Breast epithelium (tissue), 4 donors: ENCODE results near the gene PRRC2C. TPM values are rescaled to one million over a fixed set of nuclear protein-coding genes. Genes with fewer than 3 reads are reported as not detected.

Source experiments
- DNase-seq, 2 donors: peaks; one replicate each; pipeline ENCODE4 v3.0.0-alpha.2; 2019; ENCODE audit warnings: low spot score in 2 of 2
- H3K27ac ChIP-seq, 2 donors: fragments of 200-600 bp; sonication (generic) in 1 of 2; one replicate each; pipeline ENCODE4 v1.5.1; 2016 to 2019; ENCODE audit warnings: mild to moderate bottlenecking in 1 of 2
- H3K27me3 ChIP-seq, 2 donors: fragments of 200-600 bp; sonication (generic) in 1 of 2; one replicate each; pipeline versions ENCODE4 v1.5.1 to v1.6.0; 2017 to 2019; ENCODE audit warnings: control low read depth in 1 of 2, mild to moderate bottlenecking in 1 of 2
- H3K36me3 ChIP-seq: fragments of 200-600 bp; one replicate; pipeline ENCODE4 v1.5.1; 2019
- H3K4me1 ChIP-seq, 2 donors: fragments of 200-600 bp; sonication (generic); one replicate each; pipeline ENCODE4 v1.5.1; 2016 to 2019; ENCODE audit warnings: control low read depth in 1 of 2
- H3K4me3 ChIP-seq, 3 donors: fragments of 200-600 bp; sonication (generic); 1 replicate in 2 of 3; 2 replicates in 1 of 3; pipeline ENCODE4 v1.5.1; 2016 to 2019; ENCODE audit warnings: mild to moderate bottlenecking in 3 of 3, moderate library complexity in 2 of 3
- H3K9me3 ChIP-seq, 2 donors: fragments of 200-600 bp; sonication (generic) in 1 of 2; one replicate each; pipeline ENCODE4 v1.5.1; 2016 to 2019; ENCODE audit warnings: control low read depth in 1 of 2
- POLR2A ChIP-seq: fragments of 450-650 bp; IDR thresholded peaks from one replicate; pipeline ENCODE4 v1.6.1; 2016; ENCODE audit warnings: antibody characterized with exemption, mild to moderate bottlenecking, moderate library complexity
- POLR2AphosphoS5 ChIP-seq, 3 donors: sonication (generic); formaldehyde crosslinking; IDR thresholded peaks; one replicate each; pipeline ENCODE4 v1.6.1; 2017; ENCODE audit warnings: antibody characterized with exemption in 3 of 3
- intact Hi-C: fragments of 100-400 bp; cut with DNase I; formaldehyde crosslinking; loops from one replicate; pipeline ENCODE4 v1.15.1; 2023; ENCODE audit warnings: low total_unique reads
- total RNA-seq, 3 donors: library from RNA; depleted of rRNA; stranded (reverse); fragments of >200 nt; gene quantifications; one replicate each; pipeline ENCODE4 v1.1.0, GENCODE V29; 2016
- TF ChIP-seq, protein P1 (sequence below), 3 donors: fragments of 450-650 bp; IDR thresholded peaks; one replicate each; pipeline ENCODE4 v1.5.1; 2016 to 2017; ENCODE audit warnings: antibody characterized with exemption in 3 of 3, mild to moderate bottlenecking in 3 of 3, moderate library complexity in 3 of 3

PRRC2C gene
- total RNA-seq, 3 donors from 2014 or later = 91.1 to 126 (median 96.0) TPM

DNA sequence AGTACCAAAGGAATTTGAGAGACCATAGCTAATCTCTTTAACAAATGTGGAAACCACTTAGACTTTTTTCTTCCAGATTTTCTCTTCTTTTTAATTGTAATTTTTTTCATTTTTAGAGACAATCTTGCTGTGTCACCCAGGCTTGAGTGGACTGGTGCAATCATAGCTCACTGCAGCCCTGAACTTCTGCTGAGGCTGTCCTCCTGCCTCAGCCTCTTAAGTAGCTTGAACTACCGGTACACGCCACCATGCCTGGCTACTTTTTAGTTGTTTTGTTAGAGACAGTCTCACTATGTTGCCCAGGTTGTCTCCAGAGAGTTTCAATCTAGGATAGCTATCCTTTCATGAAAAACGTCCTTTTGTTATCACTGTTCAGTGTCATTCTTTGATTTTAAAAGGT is 15.0 kb downstream of the PRRC2C start:
- Histone ChIP-seq H3K36me3 (no peaks in the 10 kb centered on the region), H3K27me3 (no peaks in the 10 kb centered on the region), H3K27ac (no peak overlapping the region), H3K4me1 (peaks cover 0 to under 1% of the 10 kb centered on the region in 2 donors), H3K4me3 (no peak overlapping the region), H3K9me3 (no peaks in the 10 kb centered on the region)
- intact Hi-C loops = no loop called here
- no peak for DNase-seq
- TF ChIP-seq POLR2A (no peak), POLR2AphosphoS5 (IDR thresholded peaks at IDR 0.05) (no peak)
- TF ChIP-seq, protein P1, sequence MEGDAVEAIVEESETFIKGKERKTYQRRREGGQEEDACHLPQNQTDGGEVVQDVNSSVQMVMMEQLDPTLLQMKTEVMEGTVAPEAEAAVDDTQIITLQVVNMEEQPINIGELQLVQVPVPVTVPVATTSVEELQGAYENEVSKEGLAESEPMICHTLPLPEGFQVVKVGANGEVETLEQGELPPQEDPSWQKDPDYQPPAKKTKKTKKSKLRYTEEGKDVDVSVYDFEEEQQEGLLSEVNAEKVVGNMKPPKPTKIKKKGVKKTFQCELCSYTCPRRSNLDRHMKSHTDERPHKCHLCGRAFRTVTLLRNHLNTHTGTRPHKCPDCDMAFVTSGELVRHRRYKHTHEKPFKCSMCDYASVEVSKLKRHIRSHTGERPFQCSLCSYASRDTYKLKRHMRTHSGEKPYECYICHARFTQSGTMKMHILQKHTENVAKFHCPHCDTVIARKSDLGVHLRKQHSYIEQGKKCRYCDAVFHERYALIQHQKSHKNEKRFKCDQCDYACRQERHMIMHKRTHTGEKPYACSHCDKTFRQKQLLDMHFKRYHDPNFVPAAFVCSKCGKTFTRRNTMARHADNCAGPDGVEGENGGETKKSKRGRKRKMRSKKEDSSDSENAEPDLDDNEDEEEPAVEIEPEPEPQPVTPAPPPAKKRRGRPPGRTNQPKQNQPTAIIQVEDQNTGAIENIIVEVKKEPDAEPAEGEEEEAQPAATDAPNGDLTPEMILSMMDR (IDR thresholded peaks at IDR 0.05) = no peak

DNA sequence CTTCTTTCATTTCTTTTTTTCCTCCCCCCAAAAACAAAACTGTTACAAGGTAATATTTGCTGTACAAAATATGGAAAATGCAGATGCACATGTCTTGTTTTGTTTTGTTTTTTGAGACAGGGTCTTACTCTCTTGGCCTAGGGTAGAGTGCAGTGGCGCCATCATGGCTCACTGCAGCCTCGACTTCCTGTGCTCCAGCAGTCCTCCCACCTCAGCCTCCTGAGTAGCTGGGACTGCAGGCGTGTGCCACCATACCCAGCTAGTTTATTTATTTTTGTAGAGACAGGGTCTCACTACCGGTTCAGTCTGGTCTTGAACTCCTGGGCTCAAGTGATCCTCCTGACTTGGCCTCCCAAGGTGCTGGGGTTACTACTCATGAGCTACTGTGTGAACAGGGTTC is 15.5 kb downstream of the PRRC2C start:
- Histone ChIP-seq H3K36me3 (no peaks in the 10 kb centered on the region), H3K4me3 (no peak overlapping the region), H3K9me3 (no peaks in the 10 kb centered on the region), H3K27me3 (no peaks in the 10 kb centered on the region), H3K27ac (no peak overlapping the region), H3K4me1 (no peaks in the 10 kb centered on the region)
- no peak for DNase-seq
- intact Hi-C loops = no loop called here
- TF ChIP-seq POLR2A = no peak
- TF ChIP-seq, protein P1 (IDR thresholded peaks at IDR 0.05) = no peak
- TF ChIP-seq POLR2AphosphoS5 (IDR thresholded peaks at IDR 0.05) = no peak

GRCh38 chr1:171501305-171502024 is 16.1 kb downstream of the PRRC2C start:
- intact Hi-C loops = no loop called here
- Histone ChIP-seq H3K4me3 (no peak overlapping the region), H3K9me3 (no peaks in the 10 kb centered on the region), H3K36me3 (no peaks in the 10 kb centered on the region), H3K27me3 (no peaks in the 10 kb centered on the region), H3K4me1 (no peaks in the 10 kb centered on the region), H3K27ac (no peak overlapping the region)
- DNase-seq = no peak
- no peak for TF ChIP-seq POLR2A
- no peak for TF ChIP-seq POLR2AphosphoS5 (IDR thresholded peaks at IDR 0.05)
- TF ChIP-seq, protein P1 (IDR thresholded peaks at IDR 0.05) = no peak

DNA sequence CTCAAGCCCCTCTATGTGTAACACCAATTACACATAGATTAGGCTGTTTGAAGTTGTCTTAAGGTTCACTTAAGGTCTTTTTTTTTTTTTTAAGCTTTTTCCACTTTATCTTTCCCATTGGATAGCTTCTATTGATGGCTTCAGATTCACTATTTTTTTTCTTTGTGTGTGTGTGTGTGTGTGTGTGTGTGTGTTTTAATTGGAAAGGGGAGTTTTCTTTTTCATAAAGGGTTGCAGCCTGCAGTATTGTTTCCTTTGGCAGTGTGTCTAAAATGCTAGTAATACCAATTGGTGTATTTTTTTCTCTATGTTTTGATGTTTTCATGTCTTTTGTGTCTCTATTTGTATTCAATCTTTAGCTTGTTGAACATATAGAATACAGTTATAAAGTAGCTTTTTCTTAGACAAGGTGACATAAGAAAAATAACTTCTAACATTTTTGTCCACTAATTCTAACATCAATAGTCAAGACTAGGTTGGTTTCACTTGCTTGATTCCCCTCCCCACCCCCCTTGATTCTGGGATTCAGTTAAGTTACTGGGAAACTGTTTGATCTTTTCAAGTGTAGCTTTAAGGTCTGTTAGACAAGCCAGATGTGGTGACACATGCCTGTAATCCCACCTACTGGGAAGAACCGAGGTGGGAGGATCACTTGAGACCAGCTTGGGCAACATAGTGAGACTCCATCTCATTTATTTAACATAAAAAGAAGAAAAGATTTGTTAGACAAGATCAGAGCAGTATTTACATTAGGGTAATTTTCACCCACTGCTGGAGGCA is 21.4 kb downstream of the PRRC2C start:
- Histone ChIP-seq H3K4me1 (no peaks in the 10 kb centered on the region), H3K36me3 (no peaks in the 10 kb centered on the region), H3K4me3 (no peak overlapping the region), H3K9me3 (no peaks in the 10 kb centered on the region), H3K27ac (no peak overlapping the region), H3K27me3 (no peaks in the 10 kb centered on the region)
- intact Hi-C loops = no loop called here
- TF ChIP-seq POLR2AphosphoS5 (IDR thresholded peaks at IDR 0.05) (no peak), POLR2A (no peak)
- TF ChIP-seq, protein P1 (IDR thresholded peaks at IDR 0.05) = no peak
- DNase-seq = no peak

DNA sequence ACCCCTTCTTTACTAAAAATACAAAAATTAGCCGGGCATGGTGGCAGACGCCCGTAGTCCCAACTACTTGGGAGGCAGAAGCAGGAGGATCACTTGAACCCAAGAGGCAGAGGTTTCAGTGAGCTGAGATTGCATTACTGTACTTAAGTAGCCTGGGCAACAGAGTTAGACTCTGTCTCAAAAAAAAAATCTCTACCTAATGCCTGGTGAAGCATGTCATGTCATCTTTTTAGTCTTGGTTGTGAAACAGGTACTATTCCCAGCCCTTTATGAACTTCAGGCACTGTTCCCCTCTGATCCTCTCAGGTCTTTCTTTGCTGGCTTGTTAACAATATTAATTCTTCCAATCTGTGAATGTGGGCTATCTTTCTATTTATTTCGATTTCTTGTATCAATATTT is 22.1 kb downstream of the PRRC2C start:
- no peaks in the 10 kb centered on the region for H3K4me1 ChIP-seq
- no peaks in the 10 kb centered on the region for H3K9me3 ChIP-seq
- H3K36me3 ChIP-seq = no peaks in the 10 kb centered on the region
- DNase-seq = no peak
- no peak overlapping the region for H3K4me3 ChIP-seq
- H3K27me3 ChIP-seq = no peaks in the 10 kb centered on the region
- intact Hi-C loops = no loop called here
- no peak for TF ChIP-seq POLR2AphosphoS5 (IDR thresholded peaks at IDR 0.05)
- TF ChIP-seq, protein P1 (IDR thresholded peaks at IDR 0.05) = no peak
- no peak for TF ChIP-seq POLR2A
- no peak overlapping the region for H3K27ac ChIP-seq
